ENCODE results near the gene DEPDC7.

DEPDC7 gene

DNA sequence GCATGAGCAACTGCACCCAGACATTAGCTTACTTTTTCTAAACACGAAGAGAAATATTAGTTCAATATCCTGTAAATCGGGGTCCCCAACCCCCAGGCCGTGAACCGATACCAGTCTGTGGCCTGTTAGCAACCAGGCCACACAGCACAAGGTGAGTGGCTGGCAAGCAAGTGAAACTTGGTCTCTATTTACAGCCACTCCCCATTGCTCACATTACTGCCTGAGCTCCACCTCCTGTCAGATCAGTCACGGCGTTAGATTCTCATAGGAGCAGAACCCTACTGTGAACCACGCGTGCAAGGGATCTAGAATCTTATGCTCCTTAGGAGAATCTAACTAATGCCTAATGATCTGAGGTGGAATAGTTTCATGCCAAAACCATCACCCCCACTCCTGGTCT lies 27.8 kb upstream of the DEPDC7 start:
- TF ChIP-seq, protein P1, sequence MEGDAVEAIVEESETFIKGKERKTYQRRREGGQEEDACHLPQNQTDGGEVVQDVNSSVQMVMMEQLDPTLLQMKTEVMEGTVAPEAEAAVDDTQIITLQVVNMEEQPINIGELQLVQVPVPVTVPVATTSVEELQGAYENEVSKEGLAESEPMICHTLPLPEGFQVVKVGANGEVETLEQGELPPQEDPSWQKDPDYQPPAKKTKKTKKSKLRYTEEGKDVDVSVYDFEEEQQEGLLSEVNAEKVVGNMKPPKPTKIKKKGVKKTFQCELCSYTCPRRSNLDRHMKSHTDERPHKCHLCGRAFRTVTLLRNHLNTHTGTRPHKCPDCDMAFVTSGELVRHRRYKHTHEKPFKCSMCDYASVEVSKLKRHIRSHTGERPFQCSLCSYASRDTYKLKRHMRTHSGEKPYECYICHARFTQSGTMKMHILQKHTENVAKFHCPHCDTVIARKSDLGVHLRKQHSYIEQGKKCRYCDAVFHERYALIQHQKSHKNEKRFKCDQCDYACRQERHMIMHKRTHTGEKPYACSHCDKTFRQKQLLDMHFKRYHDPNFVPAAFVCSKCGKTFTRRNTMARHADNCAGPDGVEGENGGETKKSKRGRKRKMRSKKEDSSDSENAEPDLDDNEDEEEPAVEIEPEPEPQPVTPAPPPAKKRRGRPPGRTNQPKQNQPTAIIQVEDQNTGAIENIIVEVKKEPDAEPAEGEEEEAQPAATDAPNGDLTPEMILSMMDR (conservative IDR thresholded peaks at IDR 0.05; ENCODE audit: control insufficient read depth, insufficient read depth, low read depth, low read length) = no peak
- DNase-seq (ENCODE audit: low read depth) = no peak
- H3K4me3 ChIP-seq (ENCODE audit: control insufficient read depth, low read depth, low read length) = no peak overlapping the region

DNA sequence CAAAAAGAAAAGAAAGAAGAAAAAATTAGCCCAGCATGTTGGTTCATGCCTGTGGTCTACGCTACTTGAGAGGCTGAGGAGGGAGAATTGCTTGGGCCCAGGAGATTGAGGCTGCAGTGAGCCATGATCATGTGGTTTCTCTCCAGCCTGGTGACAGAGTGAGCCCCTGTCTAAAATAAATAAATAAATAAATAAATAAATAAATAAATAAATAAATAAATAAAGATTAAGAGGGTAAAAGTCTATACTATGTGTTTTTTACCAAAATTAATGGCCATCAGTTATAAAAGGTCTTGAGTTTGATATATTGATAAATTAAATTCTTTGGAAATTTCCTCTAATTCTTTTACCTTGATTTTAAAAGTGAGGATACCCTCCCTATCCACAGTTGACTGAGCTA lies 25.2 kb upstream of the DEPDC7 start:
- TF ChIP-seq, protein P1 (conservative IDR thresholded peaks at IDR 0.05; ENCODE audit: control insufficient read depth, insufficient read depth, low read depth, low read length) = no peak

DNA sequence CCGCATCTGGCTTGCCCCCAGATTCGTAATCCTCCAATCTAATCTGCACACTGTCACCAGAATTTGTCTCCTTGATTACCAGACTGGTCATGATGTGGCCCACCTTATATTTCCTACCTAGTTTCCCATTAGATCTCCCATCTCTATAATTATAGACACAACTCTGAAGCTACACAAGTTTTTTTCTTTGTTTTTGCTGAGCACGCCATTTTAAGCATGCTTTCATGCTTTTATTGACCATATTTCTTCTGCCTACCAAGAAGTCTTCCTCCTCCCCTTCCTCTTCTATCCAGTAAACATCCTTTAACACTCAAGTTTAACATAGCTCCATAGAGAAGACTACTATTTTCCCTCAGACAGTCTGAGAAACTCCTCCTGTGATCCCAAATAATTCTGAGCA lies 24.3 kb upstream of the DEPDC7 start:
- H3K4me3 ChIP-seq (ENCODE audit: control insufficient read depth, low read depth, low read length) = no peak overlapping the region
- TF ChIP-seq, protein P1 (conservative IDR thresholded peaks at IDR 0.05; ENCODE audit: control insufficient read depth, insufficient read depth, low read depth, low read length) = no peak

More for the DNA sequence above, 25.2 kb upstream of the DEPDC7 start:
- no peak overlapping the region for H3K4me3 ChIP-seq (ENCODE audit: control insufficient read depth, low read depth, low read length)
- no peak for DNase-seq (ENCODE audit: low read depth)

DNA sequence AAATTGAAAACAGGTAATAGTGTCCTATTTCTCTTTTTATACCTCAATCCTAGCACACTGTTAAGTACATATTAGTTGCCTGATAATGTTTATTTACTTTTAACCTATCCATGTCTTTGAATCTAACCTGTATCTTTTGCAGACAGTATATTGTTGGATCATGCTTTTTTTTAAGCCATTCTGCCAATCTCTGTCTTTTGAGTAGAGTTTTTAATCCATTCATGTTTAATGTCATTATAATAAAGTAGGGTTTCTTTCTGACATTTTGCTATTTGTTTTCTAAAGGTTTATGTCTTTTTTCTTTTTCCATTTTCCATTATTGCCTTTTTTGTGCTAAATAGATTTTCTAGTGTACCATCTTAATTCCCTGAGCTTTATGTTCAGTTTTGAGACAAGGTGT lies 23.8 kb upstream of the DEPDC7 start:
- TF ChIP-seq, protein P1 (conservative IDR thresholded peaks at IDR 0.05; ENCODE audit: control insufficient read depth, insufficient read depth, low read depth, low read length) = no peak

More for the DNA sequence above, 24.3 kb upstream of the DEPDC7 start:
- no peak for DNase-seq (ENCODE audit: low read depth)

DNA sequence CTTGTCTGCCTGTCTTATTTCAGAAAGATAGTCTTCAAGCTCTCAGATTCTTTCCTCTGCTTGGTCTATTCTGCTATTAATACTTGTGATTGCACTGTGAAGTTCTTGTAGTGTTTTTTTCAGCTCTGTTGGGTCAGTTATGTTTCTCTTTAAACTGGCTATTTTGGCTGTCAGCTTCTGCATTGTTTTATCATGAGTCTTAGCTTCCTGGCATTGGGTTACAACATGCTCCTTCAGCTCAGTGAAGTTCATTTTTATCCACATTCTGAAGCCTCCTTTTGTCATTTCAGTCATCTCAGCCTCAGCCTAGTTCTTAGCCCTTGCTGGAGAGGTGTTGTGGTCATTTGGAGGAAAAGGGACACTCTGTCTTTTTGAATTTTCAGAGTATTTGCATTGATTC lies 15.5 kb upstream of the DEPDC7 start:
- DNase-seq (ENCODE audit: low read depth) = peak; percentile 72
- TF ChIP-seq, protein P1 (conservative IDR thresholded peaks at IDR 0.05; ENCODE audit: control insufficient read depth, insufficient read depth, low read depth, low read length) = no peak
- H3K4me3 ChIP-seq (ENCODE audit: control insufficient read depth, low read depth, low read length) = no peak overlapping the region

More for the DNA sequence above, 23.8 kb upstream of the DEPDC7 start:
- no peak for DNase-seq (ENCODE audit: low read depth)
- no peak overlapping the region for H3K4me3 ChIP-seq (ENCODE audit: control insufficient read depth, low read depth, low read length)

DNA sequence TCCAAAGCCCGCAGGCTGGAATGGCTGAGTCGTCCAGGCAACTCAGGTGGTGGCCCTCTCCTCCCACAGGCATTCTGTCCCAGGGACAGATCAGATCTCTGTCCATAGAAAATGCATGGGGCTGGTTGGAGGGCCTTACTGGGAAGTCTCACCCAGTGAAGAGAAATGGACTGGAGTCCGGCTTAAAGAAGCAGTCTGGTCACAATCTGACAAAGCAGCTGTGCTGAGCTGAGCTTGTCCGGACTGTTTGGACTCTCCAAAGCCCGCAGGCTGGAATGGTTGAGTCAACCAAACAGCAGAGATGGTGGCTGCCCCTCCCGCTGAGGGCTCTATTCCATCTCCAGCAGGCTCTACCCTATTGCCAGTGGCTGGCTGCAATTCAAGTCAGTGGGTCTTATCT lies 14.4 kb upstream of the DEPDC7 start:
- H3K4me3 ChIP-seq (ENCODE audit: control insufficient read depth, low read depth, low read length) = no peak overlapping the region
- no peak for DNase-seq (ENCODE audit: low read depth)
- TF ChIP-seq, protein P1 (conservative IDR thresholded peaks at IDR 0.05; ENCODE audit: control insufficient read depth, insufficient read depth, low read depth, low read length) = no peak
